ENCODE data around the gene CSF1. TPM values are rescaled to one million over a fixed set of nuclear protein-coding genes. Genes with fewer than 3 reads are reported as not detected.

The CSF1 gene
- total and polyA plus RNA-seq, 2 experiments from 2014 or later = 60.0 to 67.9 TPM

DNA sequence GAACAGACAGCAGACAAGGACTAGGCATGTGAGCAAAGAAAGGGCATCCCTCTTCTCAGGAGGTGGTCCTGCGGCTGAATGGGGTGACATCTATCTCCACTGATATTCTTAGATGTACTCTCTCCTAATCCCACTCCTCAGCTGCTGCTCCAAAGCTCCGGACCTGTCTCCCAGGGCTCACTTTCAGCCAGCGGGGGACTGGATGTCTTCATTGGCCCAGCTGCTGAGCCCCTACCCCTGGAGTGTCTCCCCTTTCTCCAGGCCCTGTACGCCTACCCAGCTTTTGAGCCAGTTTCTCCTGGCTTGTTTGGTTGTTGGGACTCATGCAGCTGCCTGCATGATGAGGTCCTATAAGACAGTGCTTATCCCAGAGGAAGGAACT is 28.8 kb upstream of the CSF1 start:
- Histone ChIP-seq H3F3A (ENCODE audit: insufficient read depth) (peaks cover 7% of the 10 kb centered on the region), H3K9ac (no peak overlapping the region), H3K9me2 (ENCODE audit: insufficient read depth) (no peaks in the 10 kb centered on the region), H2AFZ (no peak overlapping the region), H3K27ac (no peak overlapping the region), H3K4me2 (ENCODE audit: unreplicated experiment) (no peak overlapping the region), H3K36me3 (ENCODE audit: low read depth) (no peaks in the 10 kb centered on the region), H3K27me3 (replicated peaks; ENCODE audit: insufficient read depth) (no peaks in the 10 kb centered on the region), H4K20me1 (ENCODE audit: insufficient read depth) (no peaks in the 10 kb centered on the region), H3K4me3 (no peak overlapping the region), H3K9me3 (ENCODE audit: low read depth) (no peaks in the 10 kb centered on the region), H3K79me2 (ENCODE audit: insufficient read depth) (no peaks in the 10 kb centered on the region), H3K4me1 (ENCODE audit: insufficient read depth) (peaks cover 23% of the 10 kb centered on the region)
- no peak for DNase-seq
- WGBS, 2 experiments (ENCODE audit: low coverage in 1 of 2, low lambda C conversion rate in 2 of 2, missing lambda C conversion rate in 2 of 2) = 93 to 95% methylated on average over 4 of the region's 4 CpGs
- TF ChIP-seq EZH2 (IDR thresholded peaks at IDR 0.05; ENCODE audit: insufficient read depth, poor library complexity, severe bottlenecking) (no peak), EZH2phosphoT487 (IDR thresholded peaks at IDR 0.05; ENCODE audit: insufficient read depth, low read depth) (no peak)
- in situ Hi-C loops (cut with MboI) = no loop called here

DNA sequence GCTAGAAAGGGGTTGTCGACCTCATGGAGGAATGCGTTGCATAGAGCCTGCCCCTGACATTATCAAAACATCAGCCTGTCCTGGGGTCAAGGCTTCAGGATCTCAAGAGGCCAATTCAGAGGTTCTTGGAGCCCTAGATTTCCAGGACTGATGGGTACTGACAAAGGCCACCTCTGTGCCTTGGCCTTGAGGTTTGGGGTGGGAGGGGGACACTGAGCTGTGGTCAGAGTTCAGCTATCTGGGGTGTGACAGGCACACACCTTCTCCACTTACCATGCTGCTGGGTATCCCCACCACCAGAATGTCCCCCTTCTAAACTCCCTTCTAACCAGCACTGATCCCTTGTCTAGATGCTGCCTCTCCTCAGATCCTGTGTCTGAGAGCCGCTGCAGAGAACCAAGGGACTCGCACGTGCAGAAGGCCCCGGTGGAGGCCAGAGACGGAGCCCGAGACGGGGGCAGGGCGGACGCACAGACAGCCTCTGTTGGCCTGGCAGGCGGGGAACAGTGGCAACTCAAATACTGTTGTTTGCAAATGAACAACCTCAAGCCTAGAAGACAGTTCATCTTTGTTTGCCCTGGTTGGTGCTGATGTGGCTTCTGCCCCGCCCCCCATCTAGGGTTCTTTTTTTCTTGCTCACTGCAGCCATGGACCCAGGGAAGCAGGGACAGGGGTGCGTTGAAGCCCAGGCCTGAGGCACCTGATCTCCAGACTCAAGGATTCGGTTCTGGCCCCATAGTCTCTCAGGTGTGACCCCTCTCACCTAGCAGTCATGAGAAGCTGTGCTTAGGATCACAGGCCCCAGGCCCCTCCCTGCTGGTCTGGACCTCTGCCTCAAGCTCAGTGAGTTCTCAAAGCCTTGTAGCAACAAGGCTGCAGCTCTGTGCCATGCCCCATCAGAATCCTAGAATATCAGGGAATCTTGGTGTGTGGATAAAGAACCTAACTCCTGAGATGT is 28.1 kb upstream of the CSF1 start:
- TF ChIP-seq EZH2 (IDR thresholded peaks at IDR 0.05; ENCODE audit: insufficient read depth, poor library complexity, severe bottlenecking) (no peak), EZH2phosphoT487 (IDR thresholded peaks at IDR 0.05; ENCODE audit: insufficient read depth, low read depth) (no peak)
- Histone ChIP-seq H3K9me3 (ENCODE audit: low read depth) (no peaks in the 10 kb centered on the region), H4K20me1 (ENCODE audit: insufficient read depth) (no peaks in the 10 kb centered on the region), H3K27ac (no peak overlapping the region), H3K4me1 (ENCODE audit: insufficient read depth) (peaks cover 19% of the 10 kb centered on the region), H3K4me2 (ENCODE audit: unreplicated experiment) (no peak overlapping the region), H3K4me3 (no peak overlapping the region), H3K27me3 (replicated peaks; ENCODE audit: insufficient read depth) (no peaks in the 10 kb centered on the region), H3K79me2 (ENCODE audit: insufficient read depth) (no peaks in the 10 kb centered on the region), H2AFZ (no peak overlapping the region), H3K36me3 (ENCODE audit: low read depth) (no peaks in the 10 kb centered on the region), H3F3A (ENCODE audit: insufficient read depth) (peaks cover 4% of the 10 kb centered on the region; the same call in 1 of the 2 replicates), H3K9ac (no peak overlapping the region), H3K9me2 (ENCODE audit: insufficient read depth) (no peaks in the 10 kb centered on the region)
- in situ Hi-C loops (cut with MboI) = no loop called here
- 88 to 91% methylated on average over 14 to 15 of the region's 15 CpGs for WGBS, 2 experiments (ENCODE audit: low coverage in 1 of 2, low lambda C conversion rate in 2 of 2, missing lambda C conversion rate in 2 of 2)
- DNase-seq = no peak

DNA sequence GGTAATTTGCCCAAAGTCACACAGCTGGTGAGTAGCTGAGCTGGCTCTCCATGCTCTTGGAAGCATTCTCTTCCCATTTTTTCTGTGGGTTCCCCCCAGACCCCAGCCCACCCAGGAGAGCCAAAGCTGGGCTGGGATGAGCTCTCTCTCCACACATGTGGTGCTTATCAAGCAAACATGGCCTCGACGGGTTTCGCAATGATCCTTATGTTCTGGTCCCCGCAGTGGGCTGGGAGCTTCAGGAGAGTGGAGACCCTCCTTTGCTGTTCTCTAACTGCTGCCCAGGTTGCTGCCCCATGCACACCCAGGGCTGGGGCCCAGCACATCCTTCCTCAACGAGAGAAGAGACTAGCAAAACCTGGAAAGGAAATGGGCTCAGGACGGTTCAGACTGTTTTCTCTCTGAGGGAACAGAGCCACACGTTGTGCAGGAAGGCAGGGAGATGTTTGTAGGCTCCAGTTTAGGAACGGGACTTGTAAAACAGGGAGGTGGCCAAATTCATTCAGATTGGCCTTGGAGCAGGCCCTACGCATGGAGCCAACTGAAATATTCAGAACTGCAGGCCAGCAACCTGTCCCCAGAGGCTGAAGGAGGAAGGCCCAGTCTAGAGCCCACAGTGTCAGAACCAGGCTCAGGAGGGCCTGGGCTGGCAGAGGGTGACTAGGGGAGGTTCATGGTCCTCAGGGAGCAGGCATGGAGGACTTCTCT is 27.2 kb upstream of the CSF1 start:
- Histone ChIP-seq H3K27ac (no peak overlapping the region), H3K4me2 (ENCODE audit: unreplicated experiment) (no peak overlapping the region), H3K4me3 (no peak overlapping the region), H3K4me1 (ENCODE audit: insufficient read depth) (peaks cover 11% of the 10 kb centered on the region; the same call in 1 of the 2 replicates), H3K9me3 (ENCODE audit: low read depth) (no peaks in the 10 kb centered on the region), H3K79me2 (ENCODE audit: insufficient read depth) (no peaks in the 10 kb centered on the region), H3K27me3 (replicated peaks; ENCODE audit: insufficient read depth) (no peaks in the 10 kb centered on the region), H4K20me1 (ENCODE audit: insufficient read depth) (no peaks in the 10 kb centered on the region), H2AFZ (no peak overlapping the region), H3K9me2 (ENCODE audit: insufficient read depth) (no peaks in the 10 kb centered on the region), H3K9ac (no peak overlapping the region), H3K36me3 (ENCODE audit: low read depth) (no peaks in the 10 kb centered on the region), H3F3A (ENCODE audit: insufficient read depth) (no peaks in the 10 kb centered on the region)
- 39 to 40% methylated on average over 9 of the region's 9 CpGs for WGBS, 2 experiments (ENCODE audit: low coverage in 1 of 2, low lambda C conversion rate in 2 of 2, missing lambda C conversion rate in 2 of 2)
- TF ChIP-seq EZH2 (IDR thresholded peaks at IDR 0.05; ENCODE audit: insufficient read depth, poor library complexity, severe bottlenecking) = no peak
- TF ChIP-seq EZH2phosphoT487 (IDR thresholded peaks at IDR 0.05; ENCODE audit: insufficient read depth, low read depth) = no peak
- in situ Hi-C loops (cut with MboI) = no loop called here
- no peak for DNase-seq

DNA sequence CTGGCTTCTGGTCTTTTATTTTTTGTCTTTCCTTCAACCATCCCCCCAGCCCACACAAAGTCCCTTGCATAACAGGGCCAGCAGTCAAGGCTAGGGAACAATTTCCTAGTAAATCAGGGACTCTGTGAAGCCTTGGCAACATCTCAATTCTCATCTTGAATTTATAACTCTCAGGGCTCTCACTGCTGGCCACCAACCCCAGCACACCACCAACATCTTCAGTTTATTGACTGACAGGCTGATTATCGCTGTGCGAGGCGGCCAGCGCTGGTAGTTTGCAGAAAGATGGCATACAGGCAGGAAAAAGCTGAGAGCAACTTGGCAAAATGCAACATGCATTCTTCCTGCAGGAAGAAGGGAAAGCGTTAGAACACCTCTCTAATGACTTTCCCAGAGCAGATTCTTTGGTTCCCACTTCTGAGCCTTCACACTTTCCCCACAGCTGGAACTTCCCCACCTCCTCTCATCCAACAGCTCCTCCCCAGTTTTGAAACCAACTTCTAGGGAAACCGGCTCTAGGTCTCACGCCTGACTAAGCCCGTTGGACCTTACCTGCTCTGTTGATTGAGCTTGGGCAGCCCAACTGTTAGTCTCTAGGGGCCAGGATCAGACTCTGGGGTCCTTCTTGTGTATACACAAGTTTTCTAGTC is 26.3 kb upstream of the CSF1 start:
- TF ChIP-seq EZH2phosphoT487 (IDR thresholded peaks at IDR 0.05; ENCODE audit: insufficient read depth, low read depth) (no peak), EZH2 (IDR thresholded peaks at IDR 0.05; ENCODE audit: insufficient read depth, poor library complexity, severe bottlenecking) (no peak)
- H3K9me3 ChIP-seq (ENCODE audit: low read depth) = no peaks in the 10 kb centered on the region
- no peaks in the 10 kb centered on the region for H3K36me3 ChIP-seq (ENCODE audit: low read depth)
- H3F3A ChIP-seq (ENCODE audit: insufficient read depth) = no peaks in the 10 kb centered on the region
- DNase-seq = no peak
- no peak overlapping the region for H3K4me2 ChIP-seq (ENCODE audit: unreplicated experiment)
- WGBS, 2 experiments (ENCODE audit: low coverage in 1 of 2, low lambda C conversion rate in 2 of 2, missing lambda C conversion rate in 2 of 2) = 68 to 71% methylated on average over 8 of the region's 8 CpGs
- H3K9me2 ChIP-seq (ENCODE audit: insufficient read depth) = no peaks in the 10 kb centered on the region
- H3K9ac ChIP-seq = no peak overlapping the region
- H2AFZ ChIP-seq = no peak overlapping the region
- in situ Hi-C loops (cut with MboI) = no loop called here
- no peak overlapping the region for H3K4me3 ChIP-seq
- H3K27me3 ChIP-seq (replicated peaks; ENCODE audit: insufficient read depth) = no peaks in the 10 kb centered on the region
- H3K4me1 ChIP-seq (ENCODE audit: insufficient read depth) = 0 out of 2 replicates have a peak, but pooled peaks cover 3% of the 10 kb centered on the region
- H3K27ac ChIP-seq = no peak overlapping the region
- H4K20me1 ChIP-seq (ENCODE audit: insufficient read depth) = no peaks in the 10 kb centered on the region
- no peaks in the 10 kb centered on the region for H3K79me2 ChIP-seq (ENCODE audit: insufficient read depth)

Data from GM23248 (cell line).